ENCODE data around the gene C14orf132.

The C14orf132 gene

DNA sequence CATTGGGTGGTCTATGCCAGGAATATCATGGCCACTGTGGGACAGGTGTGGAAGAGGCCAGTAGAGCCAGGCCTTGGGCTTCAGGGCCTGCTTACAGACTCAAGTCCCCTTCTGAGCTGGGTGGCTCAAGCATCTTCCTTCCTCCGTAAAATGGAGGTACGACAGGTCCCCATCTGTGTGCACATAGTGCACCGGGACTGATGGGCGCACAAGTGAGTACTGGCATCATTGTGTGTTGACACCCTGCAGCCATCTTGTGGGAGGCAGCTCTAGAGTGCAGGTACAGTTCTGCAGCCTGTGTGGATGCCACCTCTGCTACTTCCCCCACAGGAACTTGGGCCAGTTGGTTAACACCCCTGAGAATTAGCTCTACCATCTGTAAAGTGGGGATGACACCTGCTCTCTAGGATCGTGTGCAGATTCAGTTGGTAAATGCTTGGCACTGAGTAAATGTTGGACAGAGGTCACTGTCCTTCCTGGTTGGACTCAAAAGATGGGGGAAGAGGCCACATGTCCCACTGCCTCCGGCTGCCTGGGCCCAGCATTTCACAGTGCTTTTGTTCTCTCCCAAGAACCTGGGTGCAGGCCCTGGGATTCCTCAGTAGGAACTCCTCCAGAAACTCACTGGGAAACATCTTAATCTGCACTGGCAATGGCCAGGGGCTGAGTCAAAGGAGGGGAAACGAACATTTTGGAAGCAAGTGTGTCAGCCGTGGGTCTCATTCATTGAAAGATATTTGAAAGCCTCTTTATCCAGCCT is 70.6 kb downstream of the C14orf132 start:
- no peak for DNase-seq (ENCODE audit: low spot score)
- TF ChIP-seq, protein P1, sequence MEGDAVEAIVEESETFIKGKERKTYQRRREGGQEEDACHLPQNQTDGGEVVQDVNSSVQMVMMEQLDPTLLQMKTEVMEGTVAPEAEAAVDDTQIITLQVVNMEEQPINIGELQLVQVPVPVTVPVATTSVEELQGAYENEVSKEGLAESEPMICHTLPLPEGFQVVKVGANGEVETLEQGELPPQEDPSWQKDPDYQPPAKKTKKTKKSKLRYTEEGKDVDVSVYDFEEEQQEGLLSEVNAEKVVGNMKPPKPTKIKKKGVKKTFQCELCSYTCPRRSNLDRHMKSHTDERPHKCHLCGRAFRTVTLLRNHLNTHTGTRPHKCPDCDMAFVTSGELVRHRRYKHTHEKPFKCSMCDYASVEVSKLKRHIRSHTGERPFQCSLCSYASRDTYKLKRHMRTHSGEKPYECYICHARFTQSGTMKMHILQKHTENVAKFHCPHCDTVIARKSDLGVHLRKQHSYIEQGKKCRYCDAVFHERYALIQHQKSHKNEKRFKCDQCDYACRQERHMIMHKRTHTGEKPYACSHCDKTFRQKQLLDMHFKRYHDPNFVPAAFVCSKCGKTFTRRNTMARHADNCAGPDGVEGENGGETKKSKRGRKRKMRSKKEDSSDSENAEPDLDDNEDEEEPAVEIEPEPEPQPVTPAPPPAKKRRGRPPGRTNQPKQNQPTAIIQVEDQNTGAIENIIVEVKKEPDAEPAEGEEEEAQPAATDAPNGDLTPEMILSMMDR (IDR thresholded peaks at IDR 0.05; ENCODE audit: extremely low read depth, missing control alignments) = no peak

DNA sequence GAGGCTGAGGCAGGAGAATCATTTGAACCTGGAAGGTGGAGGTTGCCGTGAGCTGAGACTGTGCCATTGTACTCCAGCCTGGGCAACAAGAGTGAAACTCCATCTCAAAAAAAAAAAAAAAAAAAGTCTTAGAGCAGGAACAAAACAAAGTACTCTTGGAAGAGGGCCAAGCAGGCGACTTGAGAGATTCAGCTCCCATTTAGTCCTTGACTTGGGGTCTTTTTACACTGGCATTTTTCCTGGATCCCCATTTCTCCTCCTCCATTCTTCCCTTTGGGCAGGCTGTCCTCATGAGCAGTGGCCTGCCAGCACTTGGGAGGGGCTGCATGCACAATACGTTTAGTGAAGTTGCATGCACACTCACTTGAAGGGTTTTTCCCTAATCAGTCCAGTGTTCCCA is 72.9 kb downstream of the C14orf132 start:
- no peak for DNase-seq (ENCODE audit: low spot score)
- TF ChIP-seq, protein P1 (IDR thresholded peaks at IDR 0.05; ENCODE audit: extremely low read depth, missing control alignments) = no peak

DNA sequence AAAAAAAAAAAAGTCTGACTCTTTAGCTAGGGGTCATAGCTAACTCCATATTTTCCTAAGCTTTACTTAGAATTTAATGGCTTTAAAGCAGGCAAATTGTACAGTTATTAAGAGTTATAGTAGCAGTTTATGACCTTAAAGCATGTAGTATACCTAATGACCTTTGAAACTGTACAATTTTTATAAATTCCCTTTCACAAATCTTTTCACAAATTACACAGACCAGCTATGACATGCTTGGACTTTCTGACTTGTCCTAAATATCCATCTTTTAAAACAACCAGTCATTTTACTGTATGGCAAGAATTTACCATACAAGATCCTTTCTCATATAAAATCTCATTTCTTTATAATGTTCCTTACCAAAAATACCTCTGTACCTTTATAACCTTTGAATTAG is 74.8 kb downstream of the C14orf132 start:
- TF ChIP-seq, protein P1 (IDR thresholded peaks at IDR 0.05; ENCODE audit: extremely low read depth, missing control alignments) = no peak
- DNase-seq (ENCODE audit: low spot score) = no peak

DNA sequence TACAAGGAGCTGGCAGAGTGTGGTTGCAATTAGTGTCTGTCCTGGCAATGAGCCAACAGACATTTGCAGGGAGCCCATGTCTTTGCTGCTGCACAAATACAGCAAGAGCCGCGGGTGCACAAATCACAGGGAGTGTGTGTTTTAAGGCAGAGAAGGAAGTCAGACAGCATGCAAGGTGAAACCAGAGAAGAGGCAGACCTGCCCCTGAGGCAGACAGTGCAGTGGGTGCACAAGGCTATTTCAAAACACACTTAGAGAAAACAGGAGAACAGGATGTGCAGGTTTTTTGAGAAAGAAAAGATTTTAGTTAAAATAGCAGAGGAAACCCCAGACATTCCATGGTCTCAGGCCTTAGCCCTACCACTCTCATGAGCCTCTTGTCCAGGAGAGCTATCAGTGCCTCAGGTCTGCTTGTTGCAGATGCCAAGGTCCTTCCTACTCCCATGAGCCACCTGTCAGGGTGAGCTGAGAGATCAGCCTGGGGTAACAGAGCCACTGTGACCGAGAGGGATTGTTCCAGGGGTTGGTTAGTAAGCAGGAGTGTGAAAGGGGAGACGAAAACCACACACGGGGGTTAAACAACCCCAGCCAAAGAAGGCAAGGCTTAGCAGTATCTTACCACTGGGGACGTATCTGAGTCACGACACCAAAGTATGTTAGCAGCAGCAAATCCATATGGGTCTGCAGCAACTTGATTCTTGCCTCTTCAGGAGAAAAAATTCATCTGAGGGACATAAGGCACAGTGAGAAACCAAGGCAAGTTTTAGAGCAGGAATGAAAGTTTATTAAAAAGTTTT is 78.1 kb downstream of the C14orf132 start:
- DNase-seq (ENCODE audit: low spot score) = no peak

DNA sequence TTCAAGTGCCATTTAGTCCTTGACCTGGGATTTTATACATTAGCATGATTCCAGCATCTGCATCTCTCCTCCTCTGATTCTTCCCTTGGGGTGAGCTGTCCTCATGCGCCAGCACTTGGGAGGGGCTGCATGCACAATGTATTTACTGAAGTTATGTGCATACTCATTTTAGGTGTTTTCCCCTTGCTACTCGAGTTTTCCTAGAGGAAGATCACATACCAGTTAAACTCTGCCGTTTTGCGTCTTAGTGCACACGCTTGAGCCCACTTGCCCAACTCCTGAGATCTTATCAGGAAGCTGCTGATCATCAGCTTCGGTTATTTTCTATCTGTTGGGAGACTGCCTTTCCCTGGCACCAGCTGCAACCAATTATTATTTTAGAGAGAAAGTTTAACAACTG is 78.8 kb downstream of the C14orf132 start:
- TF ChIP-seq, protein P1 (IDR thresholded peaks at IDR 0.05; ENCODE audit: extremely low read depth, missing control alignments) = no peak
- no peak for DNase-seq (ENCODE audit: low spot score)

More for the DNA sequence above, 78.1 kb downstream of the C14orf132 start:
- TF ChIP-seq, protein P1 (IDR thresholded peaks at IDR 0.05; ENCODE audit: extremely low read depth, missing control alignments) = no peak

DNA sequence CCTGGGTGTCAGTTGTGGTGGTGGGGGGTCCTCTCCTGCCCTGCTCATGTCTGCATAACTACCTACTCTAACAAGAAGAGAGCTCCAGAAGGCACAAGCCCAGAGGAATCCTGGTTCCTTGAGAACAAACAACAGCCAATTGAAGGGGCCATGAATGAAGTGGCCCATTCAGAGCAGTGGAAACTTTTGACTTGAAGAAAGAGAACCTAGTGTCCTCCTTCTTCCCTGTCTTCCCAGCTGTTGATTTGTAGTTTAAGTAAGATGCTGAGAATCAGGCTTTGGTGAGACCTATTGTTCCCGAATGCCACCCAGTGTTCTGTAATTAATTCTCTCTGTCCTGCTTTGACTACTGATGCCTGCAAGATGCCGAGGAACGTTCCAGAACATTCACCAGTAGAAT is 79.2 kb downstream of the C14orf132 start:
- TF ChIP-seq, protein P1 (IDR thresholded peaks at IDR 0.05; ENCODE audit: extremely low read depth, missing control alignments) = no peak
- no peak for DNase-seq (ENCODE audit: low spot score)

DNA sequence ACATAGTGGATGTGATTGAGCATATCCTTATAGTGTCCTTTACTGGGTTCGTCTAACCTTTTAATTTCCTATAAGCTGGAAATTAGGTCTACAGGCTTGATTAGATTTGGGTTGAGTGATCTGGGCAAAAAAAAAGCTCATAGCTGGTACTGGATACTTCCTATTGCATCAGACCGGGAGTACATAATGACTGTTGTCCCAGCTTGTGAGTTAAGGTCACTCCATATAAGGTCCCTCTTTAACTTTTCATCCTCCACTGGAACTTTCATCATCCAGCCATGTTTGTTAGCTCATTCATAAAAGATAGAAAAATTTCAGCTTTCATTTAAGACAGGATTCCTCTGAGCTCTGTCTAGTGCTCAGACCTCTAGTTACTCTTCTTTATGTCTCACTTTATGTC is 80.8 kb downstream of the C14orf132 start:
- no peak for DNase-seq (ENCODE audit: low spot score)
- TF ChIP-seq, protein P1 (IDR thresholded peaks at IDR 0.05; ENCODE audit: extremely low read depth, missing control alignments) = no peak
